MM.1S (cell line): ENCODE results near the gene ACER3.

Source experiments
- DNase-seq: peaks from one replicate; pipeline ENCODE4 v3.0.0-alpha.2; 2015
- H2AFZ ChIP-seq: fragments of 300-600 bp; sonication (generic); 2 replicates; pipeline ENCODE4 v1.6.0; 2016; ENCODE audit warnings: antibody characterized with exemption, low read length
- H3F3A ChIP-seq: fragments of 300-600 bp; sonication (generic); 2 replicates; pipeline ENCODE4 v1.6.1; 2016; ENCODE audit warnings: mild to moderate bottlenecking, antibody characterized with exemption, low read length, moderate library complexity, mixed read lengths; ENCODE audit not compliant: insufficient read depth
- H3K27ac ChIP-seq: fragments of 300-600 bp; sonication (generic); 2 replicates; pipeline ENCODE4 v1.5.1; 2016; ENCODE audit warnings: mild to moderate bottlenecking, low read length
- H3K27me3 ChIP-seq: fragments of 300-600 bp; sonication (generic); replicated peaks from 2 replicates; pipeline ENCODE4 v1.6.0; 2016; ENCODE audit warnings: low read length; ENCODE audit not compliant: insufficient read depth
- H3K36me3 ChIP-seq: fragments of 300-600 bp; sonication (generic); replicated peaks from 2 replicates; pipeline ENCODE4 v1.6.1; 2016; ENCODE audit warnings: mild to moderate bottlenecking, low read length, mixed read lengths; ENCODE audit not compliant: insufficient read depth
- H3K4me1 ChIP-seq: fragments of 300-600 bp; sonication (generic); 2 replicates; pipeline ENCODE4 v1.6.1; 2016; ENCODE audit warnings: low read length, mixed read lengths
- H3K4me2 ChIP-seq: fragments of 300-600 bp; sonication (generic); 2 replicates; pipeline ENCODE4 v1.6.0; 2016; ENCODE audit warnings: low read depth, low read length
- H3K4me3 ChIP-seq: fragments of 300-600 bp; sonication (generic); 2 replicates; pipeline ENCODE4 v1.5.1; 2016; ENCODE audit warnings: low read length, mixed read lengths
- H3K79me2 ChIP-seq: fragments of 300-600 bp; sonication (generic); 2 replicates; pipeline ENCODE4 v1.6.1; 2016; ENCODE audit warnings: mixed run types, low read length, mixed read lengths
- H3K9ac ChIP-seq: fragments of 300-600 bp; sonication (generic); 2 replicates; pipeline ENCODE4 v1.6.1; 2016; ENCODE audit warnings: low read length, mixed read lengths
- H3K9me2 ChIP-seq: fragments of 300-600 bp; sonication (generic); replicated peaks from 2 replicates; pipeline ENCODE4 v1.6.1; 2016; ENCODE audit warnings: mild to moderate bottlenecking, low read length, mixed read lengths; ENCODE audit not compliant: insufficient read depth
- H3K9me3 ChIP-seq: fragments of 300-600 bp; sonication (generic); replicated peaks from 2 replicates; pipeline ENCODE4 v1.6.1; 2016; ENCODE audit warnings: mild to moderate bottlenecking, low read length, mixed read lengths; ENCODE audit not compliant: insufficient read depth
- H4K20me1 ChIP-seq: fragments of 300-600 bp; sonication (generic); 2 replicates; pipeline ENCODE4 v1.6.1; 2016; ENCODE audit warnings: mild to moderate bottlenecking, low read length, moderate library complexity, mixed read lengths; ENCODE audit not compliant: insufficient read depth
- CTCF ChIP-seq: fragments of 300-600 bp; sonication (generic); IDR thresholded peaks from 2 replicates; pipeline ENCODE4 v1.5.1; 2016; ENCODE audit warnings: antibody characterized with exemption, low read length, mixed read lengths
- EZH2 ChIP-seq: fragments of 300-600 bp; sonication (generic); optimal IDR thresholded peaks from 2 replicates; pipeline ENCODE3; 2017; ENCODE audit warnings: low read depth, mild to moderate bottlenecking, antibody characterized with exemption, low read length, mixed read lengths
- EZH2phosphoT487 ChIP-seq: fragments of 300-600 bp; sonication (generic); IDR thresholded peaks from 2 replicates; pipeline ENCODE4 v1.6.1; 2018; ENCODE audit warnings: antibody characterized with exemption, low read length

Gene ACER3

DNA sequence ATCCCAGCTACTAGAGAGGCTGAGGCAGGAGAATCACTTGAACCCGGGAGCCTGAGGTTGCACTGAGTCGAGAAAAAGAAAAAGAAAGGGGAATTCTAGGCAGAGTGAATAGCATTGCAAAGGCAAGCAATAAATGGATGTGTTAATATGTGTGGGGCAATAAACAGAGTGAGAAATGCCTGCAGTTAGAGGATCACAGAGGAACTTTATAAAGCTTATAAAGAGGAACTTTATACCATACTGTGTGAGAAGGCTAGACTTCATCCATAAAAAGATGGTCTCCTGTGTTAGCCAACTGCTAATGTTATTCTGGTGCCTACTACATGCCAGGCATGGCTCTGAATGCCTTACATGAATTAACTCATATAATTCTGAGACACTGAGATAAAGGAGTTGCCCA is 174.3 kb downstream of the ACER3 start:
- Histone ChIP-seq H3K4me1 (no peaks in the 10 kb centered on the region), H3K79me2 (no peaks in the 10 kb centered on the region), H3K4me2 (no peak overlapping the region), H3K9me2 (no peaks in the 10 kb centered on the region), H3K27me3 (0 out of 2 replicates have a peak, but pooled peaks cover 3% of the 10 kb centered on the region), H3K27ac (no peak overlapping the region), H3K9ac (no peak overlapping the region), H4K20me1 (no peaks in the 10 kb centered on the region), H3F3A (no peaks in the 10 kb centered on the region), H3K9me3 (no peaks in the 10 kb centered on the region), H2AFZ (no peak overlapping the region), H3K4me3 (no peak overlapping the region), H3K36me3 (no peaks in the 10 kb centered on the region)
- TF ChIP-seq CTCF, result no peak
- no peak for TF ChIP-seq EZH2
- no peak for TF ChIP-seq EZH2phosphoT487
- DNase-seq, result no peak

DNA sequence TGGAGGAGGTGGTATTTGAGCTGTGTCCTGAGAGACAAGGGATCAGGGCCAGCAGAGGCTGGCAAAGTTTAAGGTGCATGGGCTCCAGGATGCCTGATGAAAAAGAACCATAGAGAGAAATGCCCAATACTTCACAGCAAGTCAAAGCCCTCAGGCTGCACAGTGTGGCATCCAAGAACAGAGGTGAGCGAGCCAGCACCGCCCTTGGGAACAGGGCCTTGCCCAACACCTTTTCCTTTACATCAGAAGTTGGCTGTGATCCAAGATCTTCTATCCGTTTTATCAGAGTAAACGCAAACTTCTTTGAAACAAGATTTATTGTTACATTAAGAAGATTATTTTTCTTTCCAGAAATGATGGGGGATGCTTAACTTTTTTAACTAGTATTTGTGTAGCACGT is 174.9 kb downstream of the ACER3 start:
- TF ChIP-seq EZH2 (no peak), CTCF (no peak), EZH2phosphoT487 (no peak)
- no peaks in the 10 kb centered on the region for H3K9me3 ChIP-seq
- no peak overlapping the region for H3K4me3 ChIP-seq
- no peaks in the 10 kb centered on the region for H3K9me2 ChIP-seq
- DNase-seq, result no peak
- no peak overlapping the region for H3K4me2 ChIP-seq
- no peaks in the 10 kb centered on the region for H4K20me1 ChIP-seq
- H3F3A ChIP-seq, result no peaks in the 10 kb centered on the region
- 0 out of 2 replicates have a peak, but pooled peaks cover 3% of the 10 kb centered on the region for H3K27me3 ChIP-seq
- H2AFZ ChIP-seq, result no peak overlapping the region
- H3K36me3 ChIP-seq, result no peaks in the 10 kb centered on the region
- no peak overlapping the region for H3K27ac ChIP-seq
- H3K4me1 ChIP-seq, result no peaks in the 10 kb centered on the region
- no peaks in the 10 kb centered on the region for H3K79me2 ChIP-seq
- no peak overlapping the region for H3K9ac ChIP-seq

DNA sequence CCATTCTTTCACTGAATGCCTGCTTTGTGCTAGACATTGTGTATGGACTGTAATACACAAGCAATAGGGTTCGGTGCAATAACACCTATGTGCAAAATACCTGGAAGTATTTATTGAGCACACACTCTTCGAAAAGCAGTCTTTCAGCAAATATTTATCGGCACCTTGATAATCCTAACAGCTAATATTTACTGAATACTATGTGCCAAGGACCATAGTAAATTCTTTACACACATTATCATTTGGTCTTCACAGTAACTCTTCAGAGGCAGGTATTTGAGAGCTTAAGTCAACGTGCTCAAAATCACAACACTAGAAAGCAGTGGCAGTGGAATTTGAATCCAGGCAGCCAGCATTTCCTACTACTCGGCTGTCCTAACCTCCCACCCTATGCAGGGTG is 175.7 kb downstream of the ACER3 start:
- H3K9me3 ChIP-seq, result no peaks in the 10 kb centered on the region
- H3K79me2 ChIP-seq, result no peaks in the 10 kb centered on the region
- H3F3A ChIP-seq, result no peaks in the 10 kb centered on the region
- H3K36me3 ChIP-seq, result no peaks in the 10 kb centered on the region
- H3K4me1 ChIP-seq, result no peaks in the 10 kb centered on the region
- H3K27ac ChIP-seq, result no peak overlapping the region
- no peak overlapping the region for H2AFZ ChIP-seq
- 0 out of 2 replicates have a peak, but pooled peaks cover 3% of the 10 kb centered on the region for H3K27me3 ChIP-seq
- no peak overlapping the region for H3K4me2 ChIP-seq
- no peak for TF ChIP-seq EZH2
- TF ChIP-seq CTCF, result no peak
- no peak for TF ChIP-seq EZH2phosphoT487
- H3K4me3 ChIP-seq, result no peak overlapping the region
- H3K9ac ChIP-seq, result no peak overlapping the region
- no peak for DNase-seq
- no peaks in the 10 kb centered on the region for H4K20me1 ChIP-seq
- H3K9me2 ChIP-seq, result no peaks in the 10 kb centered on the region
